GM04503 (cell line): ENCODE data around the gene ATP10D.

Experiments
- DNase-seq: peaks from one replicate; pipeline ENCODE4 v3.0.0-alpha.2; 2012; ENCODE audit warnings: low read depth

The ATP10D gene

DNA sequence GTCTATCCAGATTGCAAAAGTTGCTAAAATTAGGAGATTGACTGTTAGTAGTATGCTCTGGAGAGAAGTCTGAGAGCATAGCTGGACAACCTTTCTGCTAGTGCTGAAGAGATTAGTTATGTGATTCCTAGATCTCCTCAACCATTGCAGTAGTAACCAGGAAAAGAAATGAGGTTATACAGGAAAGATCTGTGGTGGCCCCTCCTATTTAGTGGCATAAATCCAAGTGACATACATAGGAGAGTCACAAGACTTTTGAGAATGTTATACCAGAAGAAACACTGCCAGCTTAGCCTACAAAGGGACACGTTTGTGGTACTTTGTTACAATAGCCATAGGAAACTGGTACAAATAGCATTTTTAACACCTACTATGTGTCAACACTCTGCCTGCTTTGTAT lies 105.2 kb downstream of the ATP10D start:
- DNase-seq, result no peak

DNA sequence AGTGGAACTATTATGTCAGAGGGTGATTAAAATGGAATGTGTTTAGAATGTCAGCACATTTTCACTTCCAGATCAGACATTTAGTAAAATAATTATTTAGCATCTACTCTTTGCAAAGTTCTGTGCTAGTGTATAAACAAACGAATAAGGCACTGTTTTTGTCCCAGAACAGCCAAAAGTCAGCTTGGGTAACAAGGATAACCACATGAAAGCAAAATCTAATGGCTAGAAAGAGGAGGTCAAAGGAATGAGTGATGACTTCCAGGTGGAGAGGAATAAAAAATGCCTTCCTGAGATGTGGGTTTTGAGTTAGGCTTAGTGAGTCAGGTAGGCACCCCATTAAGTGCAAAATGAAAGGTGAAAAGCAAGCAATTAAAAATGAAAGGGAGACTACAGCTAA lies 112.6 kb downstream of the ATP10D start:
- no peak for DNase-seq

- no peak for DNase-seq
Measured at GRCh38 chr4:47598320-47598719, 113.2 kb downstream of the ATP10D start.

DNA sequence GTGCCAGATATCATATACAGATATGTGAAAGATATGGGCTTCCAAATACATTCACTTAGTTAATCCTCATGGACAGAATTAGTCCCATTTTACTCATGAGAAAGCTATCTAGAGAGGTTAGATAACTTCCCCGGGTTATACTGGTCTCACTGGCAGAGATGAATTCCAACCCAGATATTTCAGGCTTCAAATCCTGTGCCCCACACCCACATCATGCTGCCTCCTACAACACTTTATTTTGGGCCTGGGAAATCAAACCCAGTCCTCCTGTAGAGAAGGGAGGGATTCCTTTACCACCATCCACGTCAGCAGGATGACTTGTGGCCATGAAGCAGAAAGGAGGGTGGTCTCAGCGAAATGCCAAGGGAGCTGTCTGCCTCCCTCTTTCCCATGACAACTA lies 113.8 kb downstream of the ATP10D start:
- DNase-seq, result no peak

- DNase-seq, result no peak
Measured at GRCh38 chr4:47606482-47606881, 121.4 kb downstream of the ATP10D start.

DNA sequence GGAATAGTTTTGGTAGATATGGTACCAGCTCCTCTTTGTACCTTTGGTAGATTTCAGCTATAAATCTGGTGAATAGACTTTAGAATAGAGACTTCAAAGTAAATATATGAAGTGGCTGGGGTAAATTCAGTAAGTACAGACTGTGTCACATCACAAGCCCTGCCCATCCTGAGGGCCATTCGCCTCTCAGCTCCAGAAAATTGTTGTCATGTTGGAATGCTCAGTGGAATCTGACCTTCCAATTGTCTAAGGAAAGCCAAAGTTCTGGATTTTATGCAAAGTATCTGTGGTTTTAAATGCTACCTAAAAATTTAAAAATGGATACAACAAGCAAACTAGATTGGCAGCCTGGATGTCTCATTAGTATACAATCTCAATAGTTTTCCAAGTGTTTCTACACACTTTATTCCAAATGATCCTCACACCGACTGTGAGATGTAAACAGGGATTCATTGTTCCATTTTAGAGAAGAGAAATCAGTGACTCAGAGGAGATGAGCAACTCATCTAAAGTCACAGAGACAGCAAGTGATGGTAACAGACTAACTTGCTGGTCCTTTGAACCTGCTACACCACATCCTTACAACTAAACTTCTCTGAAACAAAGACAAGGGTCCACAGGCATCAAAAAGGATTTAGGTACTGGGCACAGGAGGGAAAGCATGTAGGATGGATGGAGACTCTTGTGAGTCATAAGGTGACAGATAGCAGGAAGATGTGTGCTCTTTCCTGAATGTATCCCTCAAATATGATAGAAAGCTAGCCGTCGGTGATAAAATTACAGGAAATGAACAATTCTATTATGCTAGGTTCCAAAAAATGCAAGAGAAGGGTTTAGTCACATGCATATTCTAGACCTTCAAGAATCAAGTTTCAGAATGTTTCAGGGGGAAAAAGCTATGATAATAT lies 127.3 kb downstream of the ATP10D start:
- no peak for DNase-seq

DNA sequence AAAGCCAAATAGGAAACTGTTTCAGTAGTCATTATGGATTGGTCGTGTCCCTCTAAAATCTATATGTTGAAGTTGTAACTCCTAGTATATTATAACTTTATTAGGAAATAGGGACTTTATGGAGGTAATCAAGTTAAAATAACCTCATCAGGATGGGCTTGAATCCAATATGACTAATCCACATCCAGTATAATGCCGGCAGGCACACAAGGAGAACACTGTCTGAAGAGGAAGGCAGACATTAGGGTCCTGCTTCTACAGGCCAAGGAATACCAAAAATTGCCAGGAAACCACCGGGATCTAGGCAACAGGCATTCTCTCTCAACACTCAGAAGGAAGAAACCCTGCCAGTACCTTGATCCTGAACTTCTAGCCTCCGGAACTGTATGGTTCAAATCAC lies 130.3 kb downstream of the ATP10D start:
- no peak for DNase-seq

DNA sequence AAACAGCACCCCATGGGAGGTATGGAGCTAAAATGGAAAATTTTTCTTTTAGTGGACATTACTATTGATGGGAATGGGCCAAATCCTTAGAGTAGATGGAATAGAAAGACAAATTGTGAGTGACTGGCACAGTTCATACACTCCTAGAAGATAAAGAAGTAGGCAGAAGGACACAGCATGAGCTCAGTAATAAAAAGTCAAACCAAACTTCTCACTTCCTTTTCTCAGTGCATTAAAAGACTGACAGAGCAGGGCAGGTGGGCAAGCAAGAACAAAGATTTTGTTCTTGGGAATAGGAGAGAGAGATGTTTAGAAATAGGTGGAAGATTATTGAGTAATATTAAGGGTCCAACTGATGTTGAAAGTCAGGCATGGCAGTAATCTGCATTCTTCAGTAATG lies 132.5 kb downstream of the ATP10D start:
- DNase-seq, result no peak

GRCh38 chr4:47619691-47620090 lies 134.6 kb downstream of the ATP10D start:
- no peak for DNase-seq

DNA sequence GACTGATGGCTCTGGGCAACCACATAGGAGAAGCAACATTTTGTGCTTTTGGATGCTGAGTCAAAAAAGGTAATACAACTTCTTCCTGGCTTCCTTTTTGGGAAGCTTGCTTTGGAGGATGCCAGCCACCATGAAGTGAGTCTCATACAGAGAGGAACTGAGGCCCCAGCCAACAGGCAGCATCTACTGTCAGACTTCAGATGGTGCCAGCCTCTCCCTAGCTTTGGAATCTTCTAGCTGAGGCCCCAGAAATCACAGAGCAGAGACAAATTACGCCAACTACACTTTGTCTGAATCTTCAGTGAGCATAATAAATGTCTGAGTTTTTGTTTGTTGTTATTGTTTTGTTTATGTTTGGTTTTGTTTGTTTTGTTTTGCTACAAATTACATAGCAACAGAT lies 136.1 kb downstream of the ATP10D start:
- DNase-seq, result no peak

DNA sequence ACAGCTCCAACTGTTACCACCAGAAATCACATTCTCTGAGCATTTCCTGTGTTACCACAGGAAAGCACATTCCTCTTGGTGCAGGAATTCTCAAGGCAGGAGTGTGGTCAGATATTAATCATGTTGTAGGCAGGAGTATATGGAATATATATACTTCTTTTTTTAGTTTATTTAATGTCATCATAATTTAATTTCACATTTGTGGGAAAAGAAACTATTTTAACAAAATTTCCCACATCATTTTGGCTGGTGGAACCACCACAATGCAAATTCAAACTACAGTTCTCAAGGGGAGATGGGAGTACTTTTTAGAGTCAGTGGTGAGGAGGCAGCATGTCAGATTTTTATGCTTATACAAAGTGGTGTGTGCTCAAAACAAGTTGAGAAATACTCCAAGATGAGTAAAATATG lies 139.0 kb downstream of the ATP10D start:
- DNase-seq, result no peak

DNA sequence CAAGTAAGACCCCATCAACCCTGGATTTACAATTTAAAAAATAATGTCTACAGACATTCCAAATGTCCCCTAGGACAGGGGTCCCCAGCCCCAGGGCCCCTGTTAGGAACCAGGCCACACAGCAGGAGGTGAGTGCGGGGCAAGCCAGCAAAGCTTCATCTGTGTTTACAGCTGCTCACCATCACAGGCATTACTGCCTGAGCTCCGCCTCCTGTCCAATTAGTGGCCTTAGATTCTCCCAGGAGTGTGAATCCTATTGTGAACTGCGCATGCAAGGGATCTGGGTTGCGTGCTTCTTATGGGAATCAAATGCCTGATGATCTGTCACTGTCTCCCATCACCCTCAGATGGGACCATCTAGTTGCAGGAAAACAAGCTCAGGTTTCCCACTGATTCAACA lies 146.1 kb downstream of the ATP10D start:
- no peak for DNase-seq

GRCh38 chr4:47639531-47639930 lies 154.5 kb downstream of the ATP10D start:
- DNase-seq, result no peak

DNA sequence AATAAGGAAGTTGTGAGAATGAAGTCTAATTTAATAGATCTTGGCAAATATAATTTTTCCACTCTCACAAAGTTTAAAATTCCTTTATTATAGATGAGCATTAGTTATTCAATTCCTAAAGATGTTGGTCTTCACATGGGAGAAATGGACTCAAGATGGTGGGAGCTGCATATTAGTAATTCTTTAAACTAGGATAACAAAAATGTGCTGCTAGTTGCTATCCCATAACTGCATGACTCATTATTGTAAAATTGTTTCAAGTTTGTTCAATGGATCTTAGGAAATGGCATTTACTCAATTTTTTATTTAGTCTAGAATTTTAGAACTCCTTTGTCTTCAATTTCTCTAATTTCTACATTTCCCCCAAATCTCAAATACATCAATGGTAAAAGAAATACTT lies 155.8 kb downstream of the ATP10D start:
- DNase-seq, result no peak

- DNase-seq, result no peak
Measured at GRCh38 chr4:47641755-47642154, 156.7 kb downstream of the ATP10D start.

- DNase-seq, result no peak
Measured at GRCh38 chr4:47642191-47642830, 157.2 kb downstream of the ATP10D start.
